IMR-90 (cell line): ENCODE measurements around the gene DOCK4. TPM values are rescaled to one million over a fixed set of nuclear protein-coding genes. Genes with fewer than 3 reads are reported as not detected.

Source experiments
- ATAC-seq: fragments of 200-7000 bp; cut with Tn5 transposase; 2 replicates; pipeline ENCODE4 v1.9.1; 2020; ENCODE audit warnings: low read depth, mild to moderate bottlenecking, moderate library complexity
- BruUV-seq: library from RNA; stranded (reverse); fragments of 400-500 nt; replicated peaks from 2 replicates; lab custom pipeline; 2021; lab: Mats Ljungman, UMichigan
- CTCF ChIA-PET: fragments of 300-600 bp; formaldehyde crosslinking; extraction: SDS; loops from one replicate; lab custom pipeline; 2021; ENCODE audit warnings: antibody characterized with exemption; lab: Yijun Ruan, JAX
- POLR2A ChIA-PET: fragments of 300-600 bp; sonication (Branson Sonifier 250); formaldehyde crosslinking; loops from one replicate; lab custom pipeline; 2022; ENCODE audit warnings: antibody characterized with exemption; ENCODE audit not compliant: unreplicated experiment; lab: Charles Lee
- DNase-seq: peaks from one replicate; pipeline ENCODE4 v3.0.0; 2013
- H2AFZ ChIP-seq: replicated peaks from 2 replicates; pipeline ENCODE3; 2013; ENCODE audit warnings: low read length, mild to moderate bottlenecking; ENCODE audit not compliant: poor library complexity
- H2AK5ac ChIP-seq: 2 replicates; pipeline ENCODE4 v1.6.1; 2013; ENCODE audit warnings: low read depth, low read length, inconsistent platforms
- H2AK9ac ChIP-seq: replicated peaks from 2 replicates; pipeline ENCODE3; 2013; ENCODE audit warnings: mild to moderate bottlenecking, low read depth, low read length, moderate library complexity; ENCODE audit not compliant: poor library complexity
- H2BK120ac ChIP-seq: 2 replicates; pipeline ENCODE4 v1.6.1; 2013; ENCODE audit warnings: low read depth, low read length, inconsistent platforms
- H2BK15ac ChIP-seq: 3 replicates; pipeline ENCODE4 v1.6.1; 2013; ENCODE audit warnings: low read depth, low read length, inconsistent platforms
- H2BK20ac ChIP-seq: 2 replicates; pipeline ENCODE4 v1.6.1; 2013; ENCODE audit warnings: low read depth, mild to moderate bottlenecking, inconsistent platforms, low read length, moderate library complexity
- H2BK5ac ChIP-seq: 2 replicates; pipeline ENCODE4 v1.6.1; 2013; ENCODE audit warnings: mild to moderate bottlenecking, low read depth, low read length, inconsistent platforms; ENCODE audit not compliant: poor library complexity, severe bottlenecking
- H3K14ac ChIP-seq: replicated peaks from 2 replicates; pipeline ENCODE4 v1.6.1; 2013; ENCODE audit warnings: low read depth, low read length, inconsistent platforms
- H3K18ac ChIP-seq: 2 replicates; pipeline ENCODE4 v1.6.1; 2013; ENCODE audit warnings: low read depth, low read length, control low read depth
- H3K23ac ChIP-seq: 2 replicates; pipeline ENCODE4 v1.6.1; 2013; ENCODE audit warnings: low read depth, low read length, inconsistent platforms
- H3K27ac ChIP-seq: 2 replicates; pipeline ENCODE4 v1.5.1; 2013; ENCODE audit warnings: mild to moderate bottlenecking, control low read depth, low read length; ENCODE audit not compliant: insufficient read depth
- H3K27me3 ChIP-seq: 2 replicates; pipeline ENCODE4 v1.6.1; 2013; ENCODE audit warnings: low read length; ENCODE audit not compliant: control insufficient read depth, insufficient read depth
- H3K36me3 ChIP-seq: 2 replicates; pipeline ENCODE4 v1.6.1; 2013; ENCODE audit warnings: low read length, mixed read lengths; ENCODE audit not compliant: control insufficient read depth, insufficient read depth
- H3K4ac ChIP-seq: 2 replicates; pipeline ENCODE4 v1.6.1; 2013; ENCODE audit warnings: low read depth, low read length, inconsistent platforms
- H3K4me1 ChIP-seq: 2 replicates; pipeline ENCODE4 v1.6.1; 2013; ENCODE audit warnings: low read length, mixed read lengths; ENCODE audit not compliant: control insufficient read depth, insufficient read depth
- H3K4me2 ChIP-seq: 2 replicates; pipeline ENCODE4 v1.6.1; 2013; ENCODE audit warnings: low read depth, mild to moderate bottlenecking, control low read depth, low read length, moderate library complexity
- H3K4me3 ChIP-seq: 2 replicates; pipeline ENCODE4 v1.5.1; 2013; ENCODE audit warnings: low read depth, mild to moderate bottlenecking, control low read depth, low read length, moderate library complexity; ENCODE audit not compliant: insufficient read depth
- H3K56ac ChIP-seq: 2 replicates; pipeline ENCODE4 v1.6.1; 2013; ENCODE audit warnings: low read length, inconsistent platforms; ENCODE audit not compliant: insufficient read depth; ENCODE audit errors: extremely low read depth
- H3K79me1 ChIP-seq, 2 experiments: 2 replicates each; pipeline ENCODE4 v1.6.1; 2013; ENCODE audit warnings: low read length in 2 of 2, inconsistent platforms in 1 of 2, low read depth in 1 of 2
- H3K9ac ChIP-seq: 2 replicates; pipeline ENCODE4 v1.6.1; 2013; ENCODE audit warnings: low read depth, low read length, control low read depth
- H3K9me1 ChIP-seq: 2 replicates; pipeline ENCODE4 v1.6.1; 2013; ENCODE audit warnings: low read length, inconsistent platforms; ENCODE audit not compliant: insufficient read depth
- H3K9me3 ChIP-seq: 2 replicates; pipeline ENCODE4 v1.6.1; 2013; ENCODE audit warnings: low read length; ENCODE audit not compliant: control insufficient read depth, insufficient read depth
- H4K20me1 ChIP-seq: 2 replicates; pipeline ENCODE4 v1.6.1; 2013; ENCODE audit warnings: low read length, inconsistent platforms; ENCODE audit not compliant: insufficient read depth
- H4K5ac ChIP-seq: 2 replicates; pipeline ENCODE4 v1.6.1; 2013; ENCODE audit warnings: mild to moderate bottlenecking, low read depth, low read length, control low read depth
- H4K8ac ChIP-seq, 2 experiments: 2 replicates each; pipeline ENCODE4 v1.6.1; 2013; ENCODE audit warnings: low read depth in 2 of 2, low read length in 2 of 2, control low read depth in 1 of 2, inconsistent platforms in 1 of 2
- H4K91ac ChIP-seq: 2 replicates; pipeline ENCODE4 v1.6.1; 2013; ENCODE audit warnings: low read depth, low read length, inconsistent platforms; ENCODE audit not compliant: insufficient read depth
- FOS ChIP-seq: fragments of 150-350 bp; IDR thresholded peaks from 2 replicates; pipeline ENCODE4 v1.6.1; 2016; ENCODE audit warnings: low read depth, low read length
- NFE2L2 ChIP-seq: fragments of 150-350 bp; IDR thresholded peaks from 2 replicates; pipeline ENCODE4 v1.6.1; 2016; ENCODE audit warnings: low read depth, mild to moderate bottlenecking, low read length
- POLR2A ChIP-seq: IDR thresholded peaks from 2 replicates; pipeline ENCODE4 v1.6.1; 2012; ENCODE audit warnings: mild to moderate bottlenecking, low read depth, low read length
- RAD21 ChIP-seq: IDR thresholded peaks from 2 replicates; pipeline ENCODE4 v1.6.1; 2012; ENCODE audit warnings: low read length, improper control_type of control experiment
- SMC3 ChIP-seq: fragments of 150-350 bp; IDR thresholded peaks from 2 replicates; pipeline ENCODE4 v1.6.1; 2016; ENCODE audit warnings: low read depth, mild to moderate bottlenecking, antibody characterized with exemption, low read length, moderate library complexity
- WGBS, 2 experiments: methylation state at CpG; one replicate each; pipeline versions ENCODE4 v1.1.5 to v1.1.7; 2013; ENCODE audit warnings: missing lambda C conversion rate in 2 of 2; ENCODE audit not compliant: insufficient read length in 1 of 2; ENCODE audit errors: extremely low coverage in 2 of 2; 5-methylcytosine and 5-hydroxymethylcytosine counted together
- dilution Hi-C: fragments of 300-500 bp; cut with HindIII; formaldehyde crosslinking; loops from one replicate; pipeline ENCODE4 v1.14.3; 2018; ENCODE audit warnings: low sequenced_read_pairs; ENCODE audit not compliant: unreplicated experiment
- in situ Hi-C: fragments of 300-500 bp; cut with MboI; formaldehyde crosslinking; loops from 3 replicates; pipeline ENCODE4 v1.14.3; 2019; ENCODE audit warnings: low sequenced_read_pairs, inconsistent platforms, mixed read lengths
- intact Hi-C: fragments of 100-400 bp; cut with micrococcal nuclease; formaldehyde crosslinking; loops from 2 replicates; pipeline ENCODE4 v1.10.0; 2022
- polyA plus RNA-seq, 3 experiments: library from polyadenylated mRNA; depleted of rRNA; stranded (reverse); fragments of >200 nt; gene quantifications; 2 replicates each; pipeline ENCODE4 v1.2.3, GENCODE V29; 2012; ENCODE audit warnings: low replicate concordance in 1 of 3
- total RNA-seq: library from RNA; depleted of rRNA; stranded (reverse); fragments of >200 nt; gene quantifications from 2 replicates; pipeline ENCODE4 v1.2.3, GENCODE V29; 2012

The DOCK4 gene
- total and polyA plus RNA-seq, 2 of the 4 experiments (the other 2 are of a cell fraction): 4.4 to 12.2 TPM

DNA sequence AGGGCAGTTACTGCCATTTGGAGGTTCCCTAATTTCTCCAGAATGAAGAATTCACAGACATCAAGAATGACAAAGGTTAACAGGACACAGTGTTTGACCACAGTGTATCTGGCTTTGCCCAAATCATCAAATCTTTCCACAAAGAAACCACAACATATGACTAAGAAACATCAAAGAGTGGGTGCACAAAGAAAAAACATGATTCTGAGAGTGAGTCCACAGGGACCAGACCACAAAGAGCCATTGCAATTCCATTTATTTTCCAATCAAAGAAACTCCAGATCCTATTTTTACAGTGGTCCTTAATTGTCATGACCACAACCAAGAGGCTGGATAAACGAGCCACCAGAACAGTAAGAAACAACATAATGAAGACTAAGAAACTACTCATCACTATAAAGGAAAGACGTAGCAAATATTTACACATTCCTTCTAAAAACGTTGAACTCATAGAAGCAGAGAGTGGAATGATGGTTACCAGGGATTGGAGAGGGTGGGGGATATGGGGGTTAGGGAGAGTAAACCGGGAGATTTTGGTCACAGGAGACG is 286.5 kb downstream of the DOCK4 start:
- Histone ChIP-seq H2AK5ac (no peak overlapping the region), H3K4me2 (peak overlapping the region; percentile 79), H3K9me1 (no peaks in the 10 kb centered on the region), H3K9ac (no peak overlapping the region), H2AK9ac (no peak overlapping the region), H2BK20ac (no peak overlapping the region), H3K56ac (0 out of 2 replicates have a peak overlapping the region, but pooled peaks have one; percentile 13), H2BK120ac (no peak overlapping the region), H3K14ac (no peak overlapping the region), H4K8ac (no peak overlapping the region), H3K4me1 (no peaks in the 10 kb centered on the region; the same call in 1 of the 2 replicates), H4K91ac (no peak overlapping the region), H3K27ac (no peak overlapping the region), H3K23ac (no peak overlapping the region), H3K79me1 (no peaks in the 10 kb centered on the region), H3K27me3 (no peaks in the 10 kb centered on the region; the same call in 1 of the 2 replicates), H2BK5ac (no peak overlapping the region), H2BK15ac (no peak overlapping the region), H3K9me3 (no peaks in the 10 kb centered on the region), H3K36me3 (no peaks in the 10 kb centered on the region), H3K18ac (no peak overlapping the region), H4K5ac (no peak overlapping the region), H4K20me1 (no peaks in the 10 kb centered on the region), H2AFZ (no peak overlapping the region), H3K4ac (no peak overlapping the region), H3K4me3 (no peak overlapping the region)
- intact Hi-C loops: no loop called here
- POLR2A ChIA-PET: no interaction called here
- no TSS peak for BruUV-seq
- DNase-seq (peak; percentile 55), ATAC-seq (peak; percentile 84)
- TF ChIP-seq FOS: no peak
- no peak for TF ChIP-seq POLR2A
- no peak for TF ChIP-seq NFE2L2
- no peak for TF ChIP-seq SMC3
- no peak for TF ChIP-seq RAD21
- no CpG with 5 or more reads among the region's 5 CpGs for WGBS, 2 experiments
- in situ Hi-C loops: no loop called here
- CTCF ChIA-PET: interaction anchor here (0.6 kb wide), 1 partner anchor 15 kb away, joined by 7 read pairs; no protein-coding TSS in a partner anchor
- dilution Hi-C loops: no loop called here
